Measurements from ENCODE around the gene MKKS.
"Not testable (repeated sequence)": the region's sequence is repeated elsewhere in the genome, so short reads cannot be mapped to it uniquely, and the experiment has no call there.

MKKS gene

GRCh38 chr20:10419550-10420133 is 14.4 kb downstream of the MKKS start:
- Histone ChIP-seq H3K27ac (ENCODE audit: low read length) (no peak overlapping the region), H3K36me3 (ENCODE audit: control insufficient read depth, insufficient read depth, low read length) (no peaks in the 10 kb centered on the region)

DNA sequence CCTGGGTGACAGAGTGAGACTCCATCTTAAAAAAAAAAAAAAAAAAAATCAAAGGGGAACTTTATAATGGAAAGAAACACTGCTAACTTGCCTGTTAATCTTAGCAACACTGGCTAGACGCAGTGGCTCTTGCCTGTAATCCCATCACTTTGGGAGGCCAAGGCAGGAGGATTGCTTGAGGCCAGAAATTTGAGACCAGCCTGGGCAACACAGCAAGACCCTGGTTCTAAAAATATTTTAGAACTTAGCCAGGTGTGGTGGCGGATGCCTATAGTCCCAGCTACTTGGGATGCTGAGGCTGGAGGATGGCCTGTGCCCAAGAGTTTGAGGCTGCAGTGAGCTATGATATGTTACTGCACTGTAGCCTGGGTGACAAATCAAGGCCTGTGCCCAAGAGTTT is 16.8 kb downstream of the MKKS start:
- not testable (repeated sequence) for H3K4me3 ChIP-seq (ENCODE audit: low read length); H3K9me3 ChIP-seq (ENCODE audit: control insufficient read depth, insufficient read depth, low read length); H3K27ac ChIP-seq (ENCODE audit: low read length); H3K4me1 ChIP-seq (ENCODE audit: control insufficient read depth, insufficient read depth, low read length); H3K27me3 ChIP-seq (ENCODE audit: control insufficient read depth, insufficient read depth, low read length); H3K36me3 ChIP-seq (ENCODE audit: control insufficient read depth, insufficient read depth, low read length); DNase-seq (ENCODE audit: low read depth, low spot score)
- no CpG with 5 or more reads among the region's 2 CpGs for WGBS (ENCODE audit: insufficient coverage, insufficient read length)

More at GRCh38 chr20:10419550-10420133, 14.4 kb downstream of the MKKS start:
- Histone ChIP-seq H3K4me3 (ENCODE audit: low read length) (no peak overlapping the region), H3K9me3 (ENCODE audit: control insufficient read depth, insufficient read depth, low read length) (no peaks in the 10 kb centered on the region), H3K27me3 (ENCODE audit: control insufficient read depth, insufficient read depth, low read length) (no peaks in the 10 kb centered on the region), H3K4me1 (ENCODE audit: control insufficient read depth, insufficient read depth, low read length) (no peaks in the 10 kb centered on the region)
- WGBS (ENCODE audit: insufficient coverage, insufficient read length) = no CpG with 5 or more reads among the region's 5 CpGs
- no peak for DNase-seq (ENCODE audit: low read depth, low spot score)

- 100% methylated on average over 3 of the region's 3 CpGs for WGBS (ENCODE audit: insufficient coverage, insufficient read length)
- no peaks in the 10 kb centered on the region for H3K4me1 ChIP-seq (ENCODE audit: control insufficient read depth, insufficient read depth, low read length)
Observed at GRCh38 chr20:10415013-10415650, 18.9 kb downstream of the MKKS start.

DNA sequence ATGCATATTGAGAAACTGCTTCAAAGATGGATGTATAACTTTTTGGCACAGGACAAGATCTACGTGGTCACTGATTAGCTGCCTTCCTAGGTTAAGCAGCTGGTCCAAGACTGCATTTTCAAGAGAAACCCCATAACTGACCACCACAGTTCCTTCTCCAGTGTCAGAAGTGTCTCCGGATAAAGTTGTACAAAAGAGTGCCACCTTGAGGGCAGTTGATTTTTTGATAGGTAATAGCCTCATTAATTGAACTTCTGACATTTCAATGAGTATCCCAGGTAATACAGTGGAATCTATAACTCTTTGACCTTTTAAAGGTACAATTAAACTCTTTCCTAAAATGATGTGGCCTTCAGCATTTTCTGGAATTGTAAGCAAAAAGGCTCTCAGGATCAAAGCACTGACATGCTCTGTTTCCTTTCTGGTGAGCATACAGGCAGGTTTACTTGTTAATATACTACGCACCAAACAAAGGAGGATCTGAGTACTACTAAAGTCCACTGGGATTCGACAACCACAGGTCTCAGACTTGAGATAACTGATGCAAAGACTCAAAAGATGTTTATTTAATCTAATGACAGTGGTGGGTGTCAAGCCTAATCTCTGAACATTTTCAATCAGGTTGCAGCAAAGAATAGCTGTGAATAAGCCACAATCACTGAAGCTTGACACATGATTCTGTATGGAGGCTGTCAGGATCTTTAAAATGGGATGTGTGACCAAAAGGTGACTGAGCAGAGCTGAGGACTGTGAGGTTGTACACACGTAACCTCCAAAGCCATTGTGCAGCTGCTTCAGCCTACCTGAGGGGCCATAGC is 21.2 kb downstream of the MKKS start:
- Histone ChIP-seq H3K9me3 (ENCODE audit: control insufficient read depth, insufficient read depth, low read length) (no peaks in the 10 kb centered on the region), H3K27ac (ENCODE audit: low read length) (no peak overlapping the region), H3K4me1 (ENCODE audit: control insufficient read depth, insufficient read depth, low read length) (no peaks in the 10 kb centered on the region), H3K4me3 (ENCODE audit: low read length) (no peak overlapping the region), H3K27me3 (ENCODE audit: control insufficient read depth, insufficient read depth, low read length) (no peaks in the 10 kb centered on the region), H3K36me3 (ENCODE audit: control insufficient read depth, insufficient read depth, low read length) (no peaks in the 10 kb centered on the region; the same call in 1 of the 2 replicates)
- DNase-seq (ENCODE audit: low read depth, low spot score) = no peak
- no CpG with 5 or more reads among the region's 5 CpGs for WGBS (ENCODE audit: insufficient coverage, insufficient read length)

More at GRCh38 chr20:10415013-10415650, 18.9 kb downstream of the MKKS start:
- no peak for DNase-seq (ENCODE audit: low read depth, low spot score)
- Histone ChIP-seq H3K9me3 (ENCODE audit: control insufficient read depth, insufficient read depth, low read length) (no peaks in the 10 kb centered on the region), H3K4me3 (ENCODE audit: low read length) (no peak overlapping the region), H3K36me3 (ENCODE audit: control insufficient read depth, insufficient read depth, low read length) (no peaks in the 10 kb centered on the region; the same call in 1 of the 2 replicates), H3K27me3 (ENCODE audit: control insufficient read depth, insufficient read depth, low read length) (no peaks in the 10 kb centered on the region), H3K27ac (ENCODE audit: low read length) (no peak overlapping the region)

- no peaks in the 10 kb centered on the region; the same call in 1 of the 2 replicates for H3K36me3 ChIP-seq (ENCODE audit: control insufficient read depth, insufficient read depth, low read length)
- no peaks in the 10 kb centered on the region for H3K9me3 ChIP-seq (ENCODE audit: control insufficient read depth, insufficient read depth, low read length)
- no peaks in the 10 kb centered on the region for H3K4me1 ChIP-seq (ENCODE audit: control insufficient read depth, insufficient read depth, low read length)
- DNase-seq (ENCODE audit: low read depth, low spot score) = no peak
- no peak overlapping the region for H3K27ac ChIP-seq (ENCODE audit: low read length)
- WGBS (ENCODE audit: insufficient coverage, insufficient read length) = no CpG with 5 or more reads among the region's 1 CpG
- H3K27me3 ChIP-seq (ENCODE audit: control insufficient read depth, insufficient read depth, low read length) = no peaks in the 10 kb centered on the region
- H3K4me3 ChIP-seq (ENCODE audit: low read length) = no peak overlapping the region
Observed at GRCh38 chr20:10411673-10412072, 22.3 kb downstream of the MKKS start.

GRCh38 chr20:10408108-10408813 is 25.8 kb downstream of the MKKS start:
- Histone ChIP-seq H3K27ac (ENCODE audit: low read length) (no peak overlapping the region), H3K9me3 (ENCODE audit: control insufficient read depth, insufficient read depth, low read length) (no peaks in the 10 kb centered on the region), H3K27me3 (ENCODE audit: control insufficient read depth, insufficient read depth, low read length) (no peaks in the 10 kb centered on the region), H3K4me1 (ENCODE audit: control insufficient read depth, insufficient read depth, low read length) (no peaks in the 10 kb centered on the region), H3K36me3 (ENCODE audit: control insufficient read depth, insufficient read depth, low read length) (no peaks in the 10 kb centered on the region; the same call in 1 of the 2 replicates), H3K4me3 (ENCODE audit: low read length) (no peak overlapping the region)
- DNase-seq (ENCODE audit: low read depth, low spot score) = no peak
- WGBS (ENCODE audit: insufficient coverage, insufficient read length) = no CpG with 5 or more reads among the region's 2 CpGs

GRCh38 chr20:10404959-10405530 is 29.0 kb downstream of the MKKS start:
- 100% methylated on average over 1 of the region's 4 CpGs for WGBS (ENCODE audit: insufficient coverage, insufficient read length)
- Histone ChIP-seq H3K4me1 (ENCODE audit: control insufficient read depth, insufficient read depth, low read length) (no peaks in the 10 kb centered on the region), H3K36me3 (ENCODE audit: control insufficient read depth, insufficient read depth, low read length) (no peaks in the 10 kb centered on the region; the same call in 1 of the 2 replicates), H3K9me3 (ENCODE audit: control insufficient read depth, insufficient read depth, low read length) (no peaks in the 10 kb centered on the region), H3K4me3 (ENCODE audit: low read length) (no peak overlapping the region), H3K27ac (ENCODE audit: low read length) (no peak overlapping the region), H3K27me3 (ENCODE audit: control insufficient read depth, insufficient read depth, low read length) (no peaks in the 10 kb centered on the region)
- no peak for DNase-seq (ENCODE audit: low read depth, low spot score)

DNA sequence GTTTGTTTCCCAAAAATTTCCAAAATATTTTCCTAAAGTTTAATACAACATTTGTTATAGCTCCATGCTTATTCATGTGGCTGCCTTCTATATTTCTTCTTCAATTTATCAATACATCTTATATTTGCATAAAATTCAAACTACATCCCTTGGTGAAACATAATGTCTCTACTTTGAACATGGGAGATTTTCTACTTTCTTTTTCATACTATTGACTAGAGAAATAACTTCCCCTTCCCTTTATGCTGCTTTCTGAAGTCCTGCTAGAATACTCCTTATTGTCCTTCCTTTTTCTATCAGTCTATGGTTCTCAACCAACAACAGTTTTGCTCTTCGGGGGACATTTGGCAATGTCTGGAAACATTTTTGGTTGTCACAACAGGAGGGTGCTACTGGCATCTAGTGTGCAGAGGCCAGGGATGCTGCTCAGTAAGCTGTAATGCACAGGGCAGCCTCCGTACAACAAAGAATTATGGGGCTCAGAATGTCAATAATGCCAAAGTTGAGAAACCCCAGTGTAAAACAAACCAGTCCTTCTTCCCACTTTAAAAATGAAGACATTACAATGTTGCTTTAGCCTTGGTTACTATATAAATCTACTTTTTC is 29.9 kb downstream of the MKKS start:
- H3K27ac ChIP-seq (ENCODE audit: low read length) = no peak overlapping the region
- no peaks in the 10 kb centered on the region; the same call in 1 of the 2 replicates for H3K36me3 ChIP-seq (ENCODE audit: control insufficient read depth, insufficient read depth, low read length)
- H3K27me3 ChIP-seq (ENCODE audit: control insufficient read depth, insufficient read depth, low read length) = no peaks in the 10 kb centered on the region
- no peak for DNase-seq (ENCODE audit: low read depth, low spot score)
- no CpG with 5 or more reads among the region's 2 CpGs for WGBS (ENCODE audit: insufficient coverage, insufficient read length)
- no peak overlapping the region for H3K4me3 ChIP-seq (ENCODE audit: low read length)
- no peaks in the 10 kb centered on the region for H3K4me1 ChIP-seq (ENCODE audit: control insufficient read depth, insufficient read depth, low read length)
- H3K9me3 ChIP-seq (ENCODE audit: control insufficient read depth, insufficient read depth, low read length) = no peaks in the 10 kb centered on the region

GRCh38 chr20:10402938-10403608 is 30.9 kb downstream of the MKKS start:
- Histone ChIP-seq H3K4me3 (ENCODE audit: low read length) (no peak overlapping the region), H3K27ac (ENCODE audit: low read length) (no peak overlapping the region), H3K9me3 (ENCODE audit: control insufficient read depth, insufficient read depth, low read length) (no peaks in the 10 kb centered on the region), H3K4me1 (ENCODE audit: control insufficient read depth, insufficient read depth, low read length) (no peaks in the 10 kb centered on the region), H3K36me3 (ENCODE audit: control insufficient read depth, insufficient read depth, low read length) (no peaks in the 10 kb centered on the region; the same call in 1 of the 2 replicates), H3K27me3 (ENCODE audit: control insufficient read depth, insufficient read depth, low read length) (no peaks in the 10 kb centered on the region)
- no peak for DNase-seq (ENCODE audit: low read depth, low spot score)
- WGBS (ENCODE audit: insufficient coverage, insufficient read length) = no CpG with 5 or more reads among the region's 3 CpGs

All from iPS DF 6.9 (cell line).